OCI-LY7 (cell line): Measurements from ENCODE around the gene METAP2. TPM values are rescaled to one million over a fixed set of nuclear protein-coding genes. Genes with fewer than 3 reads are reported as not detected.

Source experiments
- BruUV-seq: library from RNA; stranded (reverse); fragments of 400-500 nt; replicated peaks from 2 replicates; lab custom pipeline; 2021; lab: Mats Ljungman, UMichigan
- CTCF ChIA-PET: fragments of 300-600 bp; sonication (Branson Sonifier 250); formaldehyde crosslinking; loops from one replicate; lab custom pipeline; 2022; ENCODE audit warnings: antibody characterized with exemption; ENCODE audit not compliant: unreplicated experiment; lab: Charles Lee
- POLR2A ChIA-PET: fragments of 300-600 bp; sonication (Branson Sonifier 250); formaldehyde crosslinking; loops from one replicate; lab custom pipeline; 2022; ENCODE audit warnings: antibody characterized with exemption; lab: Charles Lee
- DNase-seq: peaks from one replicate; pipeline ENCODE4 v3.0.0-alpha.2; 2015; ENCODE audit warnings: low spot score
- H2AFZ ChIP-seq: fragments of 200-600 bp; sonication (generic), shearing (Covaris generic); 2 replicates; pipeline ENCODE4 v1.6.1; 2014; ENCODE audit warnings: mild to moderate bottlenecking, antibody characterized with exemption, low read length, moderate library complexity
- H3K27ac ChIP-seq: fragments of 200-600 bp; sonication (generic); 2 replicates; pipeline ENCODE4 v1.5.1; 2014; ENCODE audit warnings: mixed run types, low read depth, mild to moderate bottlenecking, moderate library complexity, low read length, inconsistent platforms; ENCODE audit not compliant: poor library complexity, severe bottlenecking
- H3K36me3 ChIP-seq: fragments of 200-600 bp; sonication (generic); 2 replicates; pipeline ENCODE4 v1.6.1; 2014; ENCODE audit warnings: mild to moderate bottlenecking, antibody characterized with exemption, low read length, moderate library complexity, mixed read lengths; ENCODE audit not compliant: insufficient read depth
- H3K4me1 ChIP-seq: fragments of 200-600 bp; sonication (generic); 2 replicates; pipeline ENCODE4 v1.5.1; 2014; ENCODE audit warnings: mild to moderate bottlenecking, low read length; ENCODE audit not compliant: insufficient read depth, poor library complexity, severe bottlenecking
- H3K4me2 ChIP-seq: fragments of 200-600 bp; sonication (generic); 2 replicates; pipeline ENCODE4 v1.6.1; 2014; ENCODE audit warnings: mild to moderate bottlenecking, low read length
- H3K4me3 ChIP-seq: fragments of 200-600 bp; sonication (generic); 2 replicates; pipeline ENCODE4 v1.5.1; 2014; ENCODE audit warnings: mild to moderate bottlenecking, low read depth, low read length; ENCODE audit not compliant: poor library complexity, severe bottlenecking
- H3K79me2 ChIP-seq: fragments of 200-600 bp; sonication (generic); 2 replicates; pipeline ENCODE4 v1.6.1; 2016; ENCODE audit warnings: low read depth, mild to moderate bottlenecking, low read length, moderate library complexity, mixed read lengths; ENCODE audit not compliant: insufficient read depth
- H3K9me2 ChIP-seq: fragments of 200-600 bp; sonication (generic); 2 replicates; pipeline ENCODE4 v1.6.1; 2016; ENCODE audit warnings: mild to moderate bottlenecking, low read length, mixed read lengths; ENCODE audit not compliant: insufficient read depth
- H3K9me3 ChIP-seq: fragments of 200-600 bp; sonication (generic); 2 replicates; pipeline ENCODE4 v1.6.1; 2014; ENCODE audit warnings: mild to moderate bottlenecking, mixed run types, low read length, mixed read lengths
- H4K20me1 ChIP-seq: fragments of 200-600 bp; sonication (generic); 2 replicates; pipeline ENCODE4 v1.6.1; 2014; ENCODE audit warnings: mild to moderate bottlenecking, antibody characterized with exemption, low read length, moderate library complexity, mixed read lengths; ENCODE audit not compliant: insufficient read depth
- CTCF ChIP-seq: fragments of 200-600 bp; sonication (generic); conservative IDR thresholded peaks from 2 replicates; pipeline ENCODE4 v1.5.1; 2014; ENCODE audit warnings: mild to moderate bottlenecking, antibody characterized with exemption, low read length, moderate library complexity, mixed read lengths
- EZH2phosphoT487 ChIP-seq: fragments of 200-600 bp; sonication (generic); IDR thresholded peaks from 2 replicates; pipeline ENCODE4 v1.6.1; 2018; ENCODE audit warnings: low read depth, borderline replicate concordance, mild to moderate bottlenecking, mixed run types, antibody characterized with exemption, low read length, moderate library complexity, mixed read lengths
- intact Hi-C: fragments of 100-400 bp; cut with micrococcal nuclease; formaldehyde crosslinking; loops from one replicate; pipeline ENCODE4 v1.10.0; 2022; ENCODE audit not compliant: unreplicated experiment
- total RNA-seq, 2 experiments: library from RNA; depleted of rRNA in 1 of 2; stranded (reverse); fragments of >200 nt in 1 of 2; shearing (Covaris generic) in 1 of 2; gene quantifications; 2 replicates each; pipeline ENCODE4 v1.2.3, GENCODE V29; 2014 to 2022

Gene METAP2
- total RNA-seq, 2 experiments from 2014 or later = 90.3 to 177 TPM

GRCh38 chr12:95532851-95533250, 58.9 kb downstream of the METAP2 start:
- H3K27ac ChIP-seq = no peak overlapping the region
- intact Hi-C loops = no loop called here
- no peaks in the 10 kb centered on the region for H3K9me3 ChIP-seq
- H3K4me3 ChIP-seq = no peak overlapping the region
- no TSS peak for BruUV-seq
- no peaks in the 10 kb centered on the region for H3K9me2 ChIP-seq
- no peaks in the 10 kb centered on the region for H3K36me3 ChIP-seq
- peaks cover 38% of the 10 kb centered on the region for H3K4me1 ChIP-seq
- TF ChIP-seq EZH2phosphoT487 (no peak), CTCF (no peak)
- CTCF ChIA-PET = no interaction called here
- H3K4me2 ChIP-seq = no peak overlapping the region
- POLR2A ChIA-PET = interaction anchor here (1.1 to 2.5 kb wide), 3 partner anchors 10 to 195 kb away, joined by 3 to 8 read pairs (median 5); no protein-coding TSS in a partner anchor
- no peaks in the 10 kb centered on the region for H4K20me1 ChIP-seq
- DNase-seq = no peak
- peak overlapping the region; percentile 60; the same call in 1 of the 2 replicates for H2AFZ ChIP-seq
- no peaks in the 10 kb centered on the region for H3K79me2 ChIP-seq

- H3K4me2 ChIP-seq = 0 out of 2 replicates have a peak overlapping the region, but pooled peaks have one; percentile 9
- CTCF ChIA-PET = interaction anchor here (0.6 to 1.9 kb wide), 4 partner anchors 14 to 793 kb away, joined by 3 to 9 read pairs (median 4); no protein-coding TSS in a partner anchor
- no peaks in the 10 kb centered on the region for H3K9me2 ChIP-seq
- no peak overlapping the region for H3K27ac ChIP-seq
- H4K20me1 ChIP-seq = no peaks in the 10 kb centered on the region
- no peaks in the 10 kb centered on the region for H3K36me3 ChIP-seq
- no peaks in the 10 kb centered on the region for H3K9me3 ChIP-seq
- TF ChIP-seq CTCF (no peak), EZH2phosphoT487 (no peak)
- intact Hi-C loops = loop anchor here (1.0 to 2.0 kb wide), 3 partner anchors 198 to 417 kb away; partner anchors contain the start of genes FGD6 and VEZT
- H3K4me3 ChIP-seq = no peak overlapping the region
- POLR2A ChIA-PET = interaction anchor here (0.6 to 2.5 kb wide), 10 partner anchors 14 to 287 kb away, joined by 3 to 8 read pairs (median 4); no protein-coding TSS in a partner anchor
- peaks cover 27% of the 10 kb centered on the region for H3K4me1 ChIP-seq
- DNase-seq = no peak
- H3K79me2 ChIP-seq = no peaks in the 10 kb centered on the region
- no TSS peak for BruUV-seq
- peak overlapping the region; percentile 60; the same call in 1 of the 2 replicates for H2AFZ ChIP-seq
Observed at GRCh38 chr12:95533985-95534384, 60.0 kb downstream of the METAP2 start.

- Histone ChIP-seq H3K4me1 (peaks cover 13% of the 10 kb centered on the region), H3K79me2 (no peaks in the 10 kb centered on the region), H3K4me3 (no peak overlapping the region), H3K9me2 (no peaks in the 10 kb centered on the region), H2AFZ (no peak overlapping the region), H3K4me2 (no peak overlapping the region), H3K36me3 (no peaks in the 10 kb centered on the region), H3K9me3 (no peaks in the 10 kb centered on the region), H3K27ac (no peak overlapping the region), H4K20me1 (no peaks in the 10 kb centered on the region)
- no peak for DNase-seq
- no TSS peak for BruUV-seq
- CTCF ChIA-PET = interaction anchor here (1.1 to 1.2 kb wide), 2 partner anchors 10 to 12 kb away, joined by 3 to 4 read pairs; no protein-coding TSS in a partner anchor
- TF ChIP-seq EZH2phosphoT487 = no peak
- TF ChIP-seq CTCF = no peak
- POLR2A ChIA-PET = interaction anchor here (0.7 to 2.6 kb wide), 7 partner anchors 10 to 288 kb away, joined by 3 to 10 read pairs (median 3); no protein-coding TSS in a partner anchor
- intact Hi-C loops = no loop called here
Observed at GRCh38 chr12:95538006-95538405, 64.1 kb downstream of the METAP2 start.
